HG02943 (cell line): Measurements from ENCODE around the gene TRAF7.
"Not testable (repeated sequence)": the region's sequence is repeated elsewhere in the genome, so short reads cannot be mapped to it uniquely, and the experiment has no call there.

ENCODE experiments used
- ATAC-seq: cut with Tn5 transposase; IDR thresholded peaks from one replicate; pipeline ENCODE4 v1.9.1; 2021; ENCODE audit warnings: mild to moderate bottlenecking, low read depth, moderate library complexity; ENCODE audit not compliant: unreplicated experiment

The TRAF7 gene

GRCh38 chr16:2121853-2122252 is 33.7 kb upstream of the TRAF7 start:
- ATAC-seq = no peak

- no peak for ATAC-seq
These were observed 33.2 kb upstream of the TRAF7 start for GRCh38 chr16:2122429-2122828.

GRCh38 chr16:2122934-2123683 is 32.5 kb upstream of the TRAF7 start:
- not testable (repeated sequence) for ATAC-seq

DNA sequence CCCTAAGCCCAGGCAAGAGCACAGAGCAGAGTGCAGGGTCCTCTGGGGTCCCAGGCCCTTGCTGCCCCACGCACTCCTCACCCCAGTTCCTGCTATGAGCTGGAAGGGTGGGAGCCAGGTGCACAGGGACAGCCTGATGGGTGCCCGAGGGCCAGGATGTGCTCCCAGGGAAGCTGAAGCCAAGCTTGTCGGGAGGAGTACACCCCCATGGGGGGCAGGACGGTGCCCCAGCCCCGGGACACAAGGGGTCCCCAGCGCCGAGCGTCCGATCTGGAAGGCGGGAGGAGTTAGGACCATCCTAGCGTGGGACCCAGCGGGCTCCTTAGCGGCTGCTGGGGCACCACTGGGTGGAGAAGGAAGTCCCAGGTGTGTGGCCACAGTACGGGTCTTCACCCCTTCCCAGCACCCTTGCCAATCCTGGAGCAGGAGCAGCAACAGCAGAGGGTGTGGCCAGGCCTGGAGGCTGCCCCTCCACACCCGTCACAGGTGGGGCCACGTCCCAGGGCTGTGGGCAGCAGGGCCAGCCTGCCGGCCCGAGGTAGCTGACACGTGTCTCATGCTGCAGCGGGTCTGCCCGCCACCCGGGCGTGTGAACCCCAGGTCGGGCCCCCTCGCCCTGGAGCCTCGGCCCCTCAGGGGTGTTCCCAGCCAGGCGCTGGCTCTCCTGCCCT is 31.7 kb upstream of the TRAF7 start:
- not testable (repeated sequence) for ATAC-seq

DNA sequence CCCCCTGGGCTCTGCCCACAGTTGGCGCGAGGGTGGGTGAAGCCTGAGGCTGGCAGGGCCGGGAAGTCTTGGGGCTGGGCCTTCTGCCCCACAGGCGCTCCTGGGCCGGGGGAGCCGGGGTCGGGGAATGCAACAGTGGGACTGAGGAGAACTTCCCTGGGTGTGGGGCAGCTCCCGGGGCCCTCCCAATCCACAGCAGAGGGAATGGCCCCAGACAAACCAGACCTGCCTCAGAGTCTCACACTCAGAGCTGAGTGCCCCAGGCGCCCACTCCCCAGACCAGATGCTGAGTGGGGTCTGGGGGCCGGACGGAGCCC is 31.2 kb upstream of the TRAF7 start:
- not testable (repeated sequence) for ATAC-seq

GRCh38 chr16:2124694-2125444 is 30.7 kb upstream of the TRAF7 start:
- ATAC-seq = not testable (repeated sequence)

- not testable (repeated sequence) for ATAC-seq
These were observed 30.0 kb upstream of the TRAF7 start for GRCh38 chr16:2125609-2126008.

GRCh38 chr16:2126161-2126743 is 29.3 kb upstream of the TRAF7 start:
- not testable (repeated sequence) for ATAC-seq

DNA sequence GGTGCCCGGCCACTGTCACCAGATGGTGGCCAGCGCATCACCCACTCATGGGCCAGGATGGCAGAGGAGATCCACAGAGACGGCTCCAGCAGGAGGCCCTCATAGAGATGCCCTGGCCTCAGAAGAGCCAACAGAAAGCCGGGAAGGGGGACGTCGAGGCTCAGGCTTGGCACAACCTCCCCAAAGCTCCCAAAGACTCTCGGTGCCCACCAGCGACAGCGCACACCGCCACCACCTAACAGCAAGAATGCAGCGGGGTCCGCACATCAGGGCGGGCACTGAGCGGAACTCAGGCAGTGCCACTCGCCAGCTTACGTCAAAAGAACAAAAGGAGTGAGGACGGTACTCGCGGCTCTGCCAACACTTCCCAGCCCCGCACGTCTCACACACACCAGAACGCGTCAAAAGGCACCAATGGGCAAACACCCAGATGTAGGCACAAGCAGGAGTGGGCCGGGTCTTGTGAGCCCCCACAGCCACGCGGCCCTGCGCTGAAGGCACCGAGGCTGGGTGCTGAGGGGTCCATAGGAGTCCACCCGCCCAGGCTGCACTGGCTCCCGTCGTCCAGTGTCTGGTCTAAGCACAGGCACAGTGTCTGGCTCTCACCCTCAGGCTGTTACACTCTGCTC is 28.5 kb upstream of the TRAF7 start:
- not testable (repeated sequence) for ATAC-seq

- ATAC-seq = not testable (repeated sequence)
These were observed 27.8 kb upstream of the TRAF7 start for GRCh38 chr16:2127630-2128280.

GRCh38 chr16:2129251-2129650 is 26.3 kb upstream of the TRAF7 start:
- not testable (repeated sequence) for ATAC-seq

GRCh38 chr16:2129890-2130447 is 25.6 kb upstream of the TRAF7 start:
- ATAC-seq = not testable (repeated sequence)

- ATAC-seq = not testable (repeated sequence)
These were observed 21.8 kb upstream of the TRAF7 start for GRCh38 chr16:2133797-2134196.

DNA sequence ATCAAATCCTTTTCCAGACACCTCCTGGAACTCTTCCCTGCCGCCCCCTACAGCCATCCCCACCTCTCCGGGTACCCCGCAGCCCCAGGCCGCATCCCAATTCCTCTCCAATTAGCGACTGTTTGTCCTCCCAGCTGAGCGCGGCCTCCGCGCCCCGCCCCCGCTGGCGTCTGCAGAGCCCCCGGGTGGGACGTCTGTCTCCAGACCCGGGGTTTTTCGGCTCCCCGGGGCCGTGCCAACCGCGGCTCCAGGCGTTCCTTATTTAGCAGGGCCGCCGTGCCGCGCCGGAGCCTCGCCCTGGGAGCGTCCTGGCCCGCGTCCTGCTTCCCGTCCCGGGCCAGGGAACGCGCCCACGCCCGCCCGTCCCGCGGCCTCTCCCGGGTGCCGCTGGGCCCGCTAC is 20.5 kb upstream of the TRAF7 start:
- not testable (repeated sequence) for ATAC-seq

DNA sequence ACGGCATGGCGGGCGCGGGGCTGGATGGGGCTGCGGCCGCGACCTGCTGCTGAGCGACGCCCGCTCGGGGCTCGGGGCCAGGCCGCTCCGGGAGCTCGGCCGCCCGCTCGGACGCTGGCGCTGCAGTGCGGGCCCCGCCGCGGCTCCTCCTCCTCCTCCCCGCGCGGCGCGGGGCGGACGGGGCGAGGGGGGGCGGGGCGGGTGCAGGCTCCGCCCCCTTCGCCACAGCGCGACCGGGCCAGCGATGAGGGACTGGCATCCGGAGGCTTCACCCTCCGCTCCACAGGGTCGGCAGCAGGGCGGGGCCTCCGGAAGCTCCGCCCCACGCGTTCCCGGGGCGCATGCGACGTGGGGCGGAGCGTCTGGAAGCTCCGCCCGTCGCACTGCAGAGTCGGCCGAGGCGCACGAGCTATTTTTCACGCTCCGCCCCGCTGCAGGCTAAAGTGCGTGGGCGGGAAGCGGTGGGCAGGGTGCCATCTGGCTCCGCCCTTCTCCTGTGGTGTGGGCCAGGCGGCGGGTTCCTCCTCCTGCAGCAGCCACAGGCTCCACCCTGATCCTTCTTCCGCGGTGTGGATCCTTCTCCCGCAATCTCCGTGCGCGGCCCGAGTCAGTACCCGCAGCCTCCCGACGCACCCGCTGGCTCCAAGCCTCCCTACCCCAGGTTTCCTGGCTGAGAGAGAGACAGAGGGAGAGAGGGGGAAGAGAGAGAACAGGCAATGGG is 19.7 kb upstream of the TRAF7 start, which contains the start of gene PKD1:
Gene PKD1 (minus strand): TSS at position 129 of the 721 bp plus-strand sequence. CDS start 209 bp downstream, outside the sequence.
- not testable (repeated sequence) for ATAC-seq

DNA sequence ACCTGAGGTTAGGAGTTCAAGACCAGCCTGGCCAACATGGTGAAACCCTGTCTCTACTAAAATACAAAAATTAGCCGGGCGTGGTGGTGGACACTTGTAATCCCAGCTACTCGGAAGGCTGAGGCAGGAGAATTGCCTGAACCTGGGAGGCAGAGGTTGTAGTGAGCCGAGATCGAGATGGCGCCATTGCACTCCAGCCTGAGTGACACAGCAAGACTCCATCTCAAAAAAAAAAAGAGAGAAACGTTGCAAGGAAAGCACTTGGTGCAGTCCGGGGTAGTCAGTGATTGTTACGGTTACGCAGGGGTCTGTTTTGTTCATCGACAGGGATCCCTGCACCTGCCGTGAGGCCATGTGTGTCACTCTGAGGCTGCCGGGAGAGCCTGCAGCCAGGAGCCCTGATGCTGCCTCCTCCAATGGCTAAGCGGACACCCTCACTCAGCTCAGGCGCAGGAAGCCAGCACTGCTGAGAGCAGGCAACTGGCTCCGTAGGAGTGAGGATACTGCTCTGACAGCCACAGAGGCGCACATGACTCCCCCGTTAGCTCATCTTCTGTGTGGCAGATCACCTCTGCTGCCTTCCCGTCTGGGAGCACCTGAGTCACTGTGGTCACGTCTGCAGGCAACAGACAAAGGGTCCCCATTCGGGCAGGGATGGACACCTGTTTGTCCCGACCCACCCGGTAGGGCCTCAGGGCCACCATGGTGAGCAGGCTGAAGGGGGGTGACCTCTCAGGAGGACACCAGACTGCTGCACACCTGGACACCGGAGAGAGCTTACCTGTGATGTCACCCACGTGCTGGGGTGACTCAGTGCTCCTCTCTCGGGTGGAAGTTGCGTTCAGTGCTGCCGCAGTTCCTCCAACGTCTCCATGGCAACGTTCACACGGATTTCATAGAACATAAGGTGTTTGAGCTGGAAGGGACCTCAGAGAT is 12.4 kb upstream of the TRAF7 start:
- ATAC-seq = no peak

DNA sequence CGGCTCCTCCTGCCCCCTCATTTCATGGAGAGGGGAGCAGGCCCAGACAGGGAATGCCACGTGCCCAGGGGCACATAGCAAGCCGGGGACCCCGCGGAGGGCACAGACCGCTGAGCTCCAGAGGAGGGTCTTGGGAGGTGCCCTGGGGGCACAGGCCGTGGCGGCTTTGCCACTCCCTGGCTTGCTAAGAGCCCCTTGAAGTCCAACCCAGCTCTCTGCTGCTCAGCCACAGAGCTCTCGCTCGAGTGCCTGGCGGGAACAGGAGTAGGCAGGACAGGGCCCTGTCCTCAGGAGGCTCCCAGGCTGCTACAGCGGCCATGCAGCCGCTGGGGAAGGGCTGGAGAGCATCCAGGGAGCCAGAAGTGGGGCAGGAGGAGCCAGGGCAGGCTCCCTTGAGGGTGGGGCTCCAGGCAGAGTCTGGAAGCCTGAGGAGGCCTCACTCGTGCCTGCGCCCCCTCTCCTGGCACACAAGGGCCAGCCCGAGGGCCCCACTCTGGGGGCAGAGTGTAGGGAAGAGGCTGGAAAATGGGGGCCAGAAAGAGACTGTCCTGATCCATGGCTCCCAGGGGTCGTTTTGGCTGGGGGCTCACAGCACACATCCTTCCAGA is 11.6 kb upstream of the TRAF7 start:
- ATAC-seq = no peak
